HL-60 (cell line): ENCODE data around the gene TUBA1A.
"Not testable (repeated sequence)": the region's sequence is repeated elsewhere in the genome, so short reads cannot be mapped to it uniquely, and the experiment has no call there.

ENCODE experiments used
- CTCF ChIP-seq: IDR thresholded peaks from one replicate; pipeline ENCODE4 v1.5.1; 2011; ENCODE audit warnings: low read length, control low read depth, inconsistent platforms; ENCODE audit not compliant: insufficient read depth
- GABPA ChIP-seq: IDR thresholded peaks from 2 replicates; pipeline ENCODE4 v1.6.1; 2012; ENCODE audit warnings: low read depth
- SPI1 ChIP-seq: IDR thresholded peaks from 2 replicates; pipeline ENCODE4 v1.6.1; 2012; ENCODE audit warnings: low read depth, mild to moderate bottlenecking, borderline replicate concordance

GRCh38 chr12:49191498-49191897 is 2.6 kb upstream of the TUBA1A start:
- not testable (repeated sequence) for TF ChIP-seq CTCF, SPI1, GABPA
